Gastroesophageal sphincter (tissue), 4 donors: Measurements from ENCODE around the gene NET1. TPM values are rescaled to one million over a fixed set of nuclear protein-coding genes. Genes with fewer than 3 reads are reported as not detected.

Experiments used
- ATAC-seq: fragments of 150-250 bp; one replicate; pipeline ENCODE4 v1.9.1; 2016; ENCODE audit warnings: mild to moderate bottlenecking, moderate library complexity
- H3K27ac ChIP-seq, 4 donors: fragments of 200-600 bp; sonication (generic) in 3 of 4; 1 replicate in 3 of 4; 2 replicates in 1 of 4; pipeline ENCODE4 v1.5.1; 2016 to 2019
- H3K27me3 ChIP-seq: fragments of 200-600 bp; sonication (generic); one replicate; pipeline ENCODE4 v1.5.1; 2019
- H3K36me3 ChIP-seq, 2 donors: fragments of 200-600 bp; sonication (generic); one replicate each; pipeline ENCODE4 v1.5.1; 2019; ENCODE audit warnings: control low read depth in 1 of 2
- H3K4me1 ChIP-seq, 3 donors: fragments of 200-600 bp; sonication (generic); 1 replicate in 2 of 3; 2 replicates in 1 of 3; pipeline ENCODE4 v1.5.1; 2016 to 2019; ENCODE audit warnings: control low read depth in 2 of 3
- H3K4me3 ChIP-seq, 2 donors: fragments of 200-600 bp; sonication (generic); one replicate each; pipeline ENCODE4 v1.5.1; 2019; ENCODE audit warnings: mild to moderate bottlenecking in 1 of 2, moderate library complexity in 1 of 2
- H3K9me3 ChIP-seq, 3 donors: fragments of 200-600 bp; sonication (generic); one replicate each; pipeline ENCODE4 v1.5.1; 2017 to 2019; ENCODE audit warnings: control low read depth in 2 of 3
- EP300 ChIP-seq: sonication (generic); formaldehyde crosslinking; IDR thresholded peaks from one replicate; pipeline ENCODE4 v1.6.1; 2017; ENCODE audit warnings: antibody characterized with exemption, mild to moderate bottlenecking
- POLR2A ChIP-seq, 2 donors: fragments of 450-650 bp; IDR thresholded peaks; one replicate each; pipeline ENCODE4 v1.6.1; 2017; ENCODE audit warnings: antibody characterized with exemption in 2 of 2, mild to moderate bottlenecking in 2 of 2, moderate library complexity in 1 of 2
- POLR2AphosphoS5 ChIP-seq: sonication (generic); formaldehyde crosslinking; IDR thresholded peaks from one replicate; pipeline ENCODE4 v1.6.1; 2017; ENCODE audit warnings: antibody characterized with exemption
- WGBS, 2 donors: methylation state at CpG; one replicate each; pipeline ENCODE4 v1.1.5; 2018; ENCODE audit warnings: low coverage in 1 of 2; 5-methylcytosine and 5-hydroxymethylcytosine counted together
- total RNA-seq, 4 donors: library from RNA; depleted of rRNA; stranded (reverse); fragments of >200 nt; gene quantifications; one replicate each; pipeline ENCODE4 v1.1.0, GENCODE V29; 2016
- TF ChIP-seq, protein P1 (sequence below), 4 experiments: fragments of 200-600 bp in 2 of 4; fragments of 450-650 bp in 2 of 4; sonication (generic) in 1 of 4; IDR thresholded peaks; one replicate each; pipeline ENCODE4 v1.5.1; 2017 to 2019; ENCODE audit warnings: antibody characterized with exemption in 4 of 4, mild to moderate bottlenecking in 2 of 4, moderate library complexity in 2 of 4

NET1 gene
- total RNA-seq, 4 donors from 2014 or later = 288 to 401 (median 343) TPM

DNA sequence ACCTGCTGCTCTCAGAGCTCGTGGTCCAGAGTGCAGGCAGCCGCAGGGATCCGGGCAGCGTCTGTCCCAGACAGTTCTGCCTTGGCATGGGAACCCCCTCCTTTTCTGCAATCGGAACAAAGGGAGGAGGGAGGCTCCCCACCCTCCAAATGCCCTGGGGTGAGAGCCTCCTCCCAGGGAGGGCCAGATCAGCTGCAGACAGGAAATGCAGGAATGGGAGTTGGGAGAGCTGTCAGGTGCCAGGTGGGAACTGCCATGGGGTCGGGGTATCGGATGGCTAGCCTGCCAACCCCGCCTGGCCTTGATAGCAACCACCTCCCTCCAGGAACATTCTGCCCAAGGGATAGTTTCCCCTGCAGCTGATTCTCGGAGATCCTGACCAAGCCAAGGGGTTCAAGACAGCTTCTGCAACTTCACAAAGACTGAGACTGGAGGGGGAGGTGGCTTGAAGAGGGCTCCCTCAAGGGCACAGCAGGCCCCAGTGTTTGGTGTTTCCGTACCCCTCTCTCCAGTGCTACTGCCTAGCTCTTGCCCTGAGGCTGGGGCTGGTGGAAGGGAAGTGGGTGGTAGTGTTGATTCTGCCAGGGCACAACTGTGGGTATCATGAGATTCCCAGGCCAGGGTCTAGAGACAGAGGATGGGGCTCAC is 87.3 kb downstream of the NET1 start, which contains the start of gene CALML5:
Gene CALML5 (minus strand): TSS at position 78 of the 648 bp plus-strand sequence. CDS start 132 bp downstream, outside the sequence.
- H3K36me3 ChIP-seq = no peaks in the 10 kb centered on the region
- no peak for TF ChIP-seq POLR2AphosphoS5
- TF ChIP-seq, protein P1, sequence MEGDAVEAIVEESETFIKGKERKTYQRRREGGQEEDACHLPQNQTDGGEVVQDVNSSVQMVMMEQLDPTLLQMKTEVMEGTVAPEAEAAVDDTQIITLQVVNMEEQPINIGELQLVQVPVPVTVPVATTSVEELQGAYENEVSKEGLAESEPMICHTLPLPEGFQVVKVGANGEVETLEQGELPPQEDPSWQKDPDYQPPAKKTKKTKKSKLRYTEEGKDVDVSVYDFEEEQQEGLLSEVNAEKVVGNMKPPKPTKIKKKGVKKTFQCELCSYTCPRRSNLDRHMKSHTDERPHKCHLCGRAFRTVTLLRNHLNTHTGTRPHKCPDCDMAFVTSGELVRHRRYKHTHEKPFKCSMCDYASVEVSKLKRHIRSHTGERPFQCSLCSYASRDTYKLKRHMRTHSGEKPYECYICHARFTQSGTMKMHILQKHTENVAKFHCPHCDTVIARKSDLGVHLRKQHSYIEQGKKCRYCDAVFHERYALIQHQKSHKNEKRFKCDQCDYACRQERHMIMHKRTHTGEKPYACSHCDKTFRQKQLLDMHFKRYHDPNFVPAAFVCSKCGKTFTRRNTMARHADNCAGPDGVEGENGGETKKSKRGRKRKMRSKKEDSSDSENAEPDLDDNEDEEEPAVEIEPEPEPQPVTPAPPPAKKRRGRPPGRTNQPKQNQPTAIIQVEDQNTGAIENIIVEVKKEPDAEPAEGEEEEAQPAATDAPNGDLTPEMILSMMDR (IDR thresholded peaks at IDR 0.05) = no peak
- no peak for TF ChIP-seq POLR2A (IDR thresholded peaks at IDR 0.05)
- TF ChIP-seq EP300 = no peak
- 80% methylated on average over 1 of the region's 10 CpGs; no CpG with 5 or more reads in 1 of the 2 donors for WGBS, 2 donors
- H3K4me1 ChIP-seq = no peaks in the 10 kb centered on the region
- H3K4me3 ChIP-seq = no peak within 1 kb of the TSS
- no peak within 1 kb of the TSS for H3K27ac ChIP-seq
- H3K9me3 ChIP-seq = no peaks in the 10 kb centered on the region
- no peak for ATAC-seq
- H3K27me3 ChIP-seq = no peaks in the 10 kb centered on the region

DNA sequence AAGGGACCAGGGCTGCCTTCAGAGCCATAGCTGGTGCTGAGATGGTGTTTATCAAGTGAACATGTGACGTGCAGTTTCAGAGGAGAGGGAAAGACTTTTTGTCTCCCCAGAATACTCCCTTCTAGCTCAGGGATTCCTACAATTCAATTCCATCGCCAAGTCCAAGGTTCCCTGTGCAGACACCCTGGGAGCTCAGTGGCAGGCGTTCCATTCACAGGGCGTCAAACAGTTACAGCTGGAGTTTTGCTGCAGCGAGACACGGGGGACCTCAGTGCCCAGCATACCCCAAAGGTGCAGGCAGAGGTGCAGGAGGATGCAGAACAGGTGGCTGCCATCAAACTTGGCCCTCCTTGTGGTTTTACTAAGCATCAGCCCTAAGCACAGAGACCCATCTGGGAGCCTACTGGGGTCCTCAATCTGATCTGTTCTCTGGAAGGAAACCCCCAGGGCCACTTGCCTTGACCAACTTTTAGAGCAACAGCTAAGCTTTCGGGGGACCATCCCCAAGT is 87.9 kb downstream of the NET1 start:
- ATAC-seq = no peak
- Histone ChIP-seq H3K9me3 (no peaks in the 10 kb centered on the region), H3K36me3 (no peaks in the 10 kb centered on the region), H3K27ac (no peak overlapping the region), H3K4me3 (no peak overlapping the region), H3K4me1 (peaks cover 0 to 3% (median 0%) of the 10 kb centered on the region in 3 donors), H3K27me3 (no peaks in the 10 kb centered on the region)
- WGBS, 2 donors = 89% methylated on average over 6 of the region's 7 CpGs; no CpG with 5 or more reads in 1 of the 2 donors
- TF ChIP-seq, protein P1 (IDR thresholded peaks at IDR 0.05) = no peak
- no peak for TF ChIP-seq POLR2A (IDR thresholded peaks at IDR 0.05)
- no peak for TF ChIP-seq EP300
- TF ChIP-seq POLR2AphosphoS5 = no peak

DNA sequence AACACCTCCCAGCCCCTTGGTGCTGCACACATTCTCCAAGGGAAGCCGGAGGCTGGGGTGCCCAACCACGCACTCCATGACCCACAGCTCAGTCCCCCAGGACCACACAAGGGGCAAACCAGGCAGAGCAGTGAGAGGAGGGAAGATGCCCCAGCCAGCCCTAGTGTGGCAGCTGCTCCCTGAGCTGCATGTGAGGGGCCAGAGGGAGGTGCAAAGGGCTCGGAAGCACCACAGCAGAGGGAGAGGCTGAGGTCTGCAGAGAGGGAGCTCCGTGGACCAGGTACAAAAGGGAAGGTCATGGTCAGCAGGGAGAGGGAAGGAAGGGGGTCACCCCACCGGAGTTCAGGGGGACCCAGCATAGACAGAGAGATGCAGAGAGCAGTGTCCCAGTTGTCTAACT is 88.6 kb downstream of the NET1 start:
- no peaks in the 10 kb centered on the region for H3K36me3 ChIP-seq
- no peak overlapping the region for H3K27ac ChIP-seq
- H3K4me1 ChIP-seq = peaks cover 0 to 9% (median 0%) of the 10 kb centered on the region in 3 donors
- no peaks in the 10 kb centered on the region for H3K27me3 ChIP-seq
- no peaks in the 10 kb centered on the region for H3K9me3 ChIP-seq
- no peak overlapping the region for H3K4me3 ChIP-seq
- no peak for ATAC-seq
- 67 to 70% methylated on average over 2 to 3 of the region's 5 CpGs for WGBS, 2 donors
- TF ChIP-seq POLR2A (IDR thresholded peaks at IDR 0.05) (no peak), POLR2AphosphoS5 (no peak), EP300 (no peak)
- TF ChIP-seq, protein P1 (IDR thresholded peaks at IDR 0.05) = no peak

DNA sequence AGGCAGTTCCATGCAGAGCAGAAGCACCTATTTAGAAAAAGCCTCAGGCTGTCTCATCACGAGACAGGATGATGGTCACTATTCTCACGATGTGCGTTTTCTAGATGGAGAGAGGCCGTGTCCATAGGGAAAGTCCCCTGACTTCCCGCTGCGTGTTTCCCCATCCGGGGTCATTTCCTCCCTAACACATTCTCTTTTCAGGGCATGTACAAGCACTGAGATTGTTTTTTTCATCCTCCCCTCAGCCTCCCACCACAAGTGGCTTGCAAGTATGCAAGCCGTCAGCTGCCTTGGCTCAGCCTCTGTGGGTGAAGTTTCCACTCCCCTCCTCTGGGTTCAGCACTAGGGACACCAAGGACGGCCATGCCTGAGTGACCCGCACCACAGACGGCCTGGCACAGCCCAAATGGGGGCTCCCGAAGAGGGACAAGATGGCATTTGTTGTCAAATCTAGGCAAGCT is 89.7 kb downstream of the NET1 start:
- Histone ChIP-seq H3K4me1 (peaks cover 0 to 20% (median 0%) of the 10 kb centered on the region in 3 donors), H3K36me3 (no peaks in the 10 kb centered on the region), H3K27ac (no peak overlapping the region), H3K4me3 (no peak overlapping the region), H3K9me3 (no peaks in the 10 kb centered on the region), H3K27me3 (no peaks in the 10 kb centered on the region)
- no peak for TF ChIP-seq EP300
- TF ChIP-seq POLR2A (IDR thresholded peaks at IDR 0.05) = no peak
- no peak for TF ChIP-seq POLR2AphosphoS5
- TF ChIP-seq, protein P1 (IDR thresholded peaks at IDR 0.05) = no peak
- 73 to 74% methylated on average over 4 to 8 of the region's 12 CpGs for WGBS, 2 donors
- no peak for ATAC-seq
